Panc1 (cell line): ENCODE measurements around the gene CFAP52. TPM values are rescaled to one million over a fixed set of nuclear protein-coding genes. Genes with fewer than 3 reads are reported as not detected.
"Not testable (repeated sequence)": the region's sequence is repeated elsewhere in the genome, so short reads cannot be mapped to it uniquely, and the experiment has no call there.

Experiments used
- ATAC-seq: fragments of 200-7000 bp; cut with Tn5 transposase; 2 replicates; pipeline ENCODE4 v1.9.1; 2020; ENCODE audit warnings: mild to moderate bottlenecking, moderate library complexity
- BruUV-seq: library from RNA; stranded (reverse); fragments of 400-500 nt; replicated peaks from 2 replicates; lab custom pipeline; 2021; lab: Mats Ljungman, UMichigan
- CTCF ChIA-PET: fragments of 300-600 bp; sonication (Branson Sonifier 250); formaldehyde crosslinking; loops from one replicate; lab custom pipeline; 2022; ENCODE audit warnings: antibody characterized with exemption; lab: Charles Lee
- POLR2A ChIA-PET: fragments of 300-600 bp; sonication (Branson Sonifier 250); formaldehyde crosslinking; loops from one replicate; lab custom pipeline; 2022; ENCODE audit warnings: antibody characterized with exemption; lab: Charles Lee
- DNase-seq: peaks from one replicate; pipeline ENCODE4 v3.0.0-alpha.2; 2010; ENCODE audit warnings: low read depth, low spot score
- H3K27ac ChIP-seq: 2 replicates; pipeline ENCODE4 v1.5.1; 2011; ENCODE audit warnings: mild to moderate bottlenecking, low read length, inconsistent platforms
- H3K27me3 ChIP-seq: fragments of 200-500 bp; sonication (Bioruptor generic); 2 replicates; pipeline ENCODE4 v1.6.0; 2014; ENCODE audit warnings: low read length, inconsistent platforms; ENCODE audit not compliant: control insufficient read depth, insufficient read depth
- H3K36me3 ChIP-seq: fragments of 200-500 bp; sonication (Bioruptor generic); 2 replicates; pipeline ENCODE4 v1.5.1; 2014; ENCODE audit warnings: inconsistent platforms, mild to moderate bottlenecking, low read length, moderate library complexity; ENCODE audit not compliant: control insufficient read depth, insufficient read depth
- H3K4me1 ChIP-seq: 2 replicates; pipeline ENCODE4 v1.5.1; 2011; ENCODE audit warnings: inconsistent platforms, mild to moderate bottlenecking, low read length, moderate library complexity; ENCODE audit not compliant: control insufficient read depth, insufficient read depth
- H3K4me3 ChIP-seq, 2 experiments: 2 replicates each; pipeline ENCODE4 v1.5.1; 2011 to 2012; ENCODE audit warnings: low read depth in 2 of 2, low read length in 2 of 2, mild to moderate bottlenecking in 2 of 2, inconsistent platforms in 1 of 2, moderate library complexity in 1 of 2
- H3K9me3 ChIP-seq: fragments of 200-500 bp; sonication (Bioruptor generic); 2 replicates; pipeline ENCODE4 v1.5.1; 2014; ENCODE audit warnings: low read depth, mild to moderate bottlenecking, inconsistent platforms, low read length, moderate library complexity; ENCODE audit not compliant: control insufficient read depth, insufficient read depth
- CTCF ChIP-seq: fragments of 450-650 bp; IDR thresholded peaks from 2 replicates; pipeline ENCODE4 v1.5.1; 2017; ENCODE audit warnings: mild to moderate bottlenecking
- POLR2AphosphoS5 ChIP-seq: IDR thresholded peaks from 2 replicates; pipeline ENCODE4 v1.6.1; 2012; ENCODE audit warnings: mild to moderate bottlenecking, low read depth, low read length, moderate library complexity
- REST ChIP-seq, 2 experiments: IDR thresholded peaks; 2 replicates each; pipeline ENCODE4 v1.6.1; 2011 to 2012; ENCODE audit warnings: low read depth in 2 of 2, control low read depth in 1 of 2, low read length in 1 of 2, mild to moderate bottlenecking in 1 of 2, moderate library complexity in 1 of 2; ENCODE audit not compliant: insufficient read depth in 1 of 2
- SIN3A ChIP-seq: IDR thresholded peaks from 2 replicates; pipeline ENCODE4 v1.6.1; 2012; ENCODE audit warnings: low read depth, mild to moderate bottlenecking, low read length, moderate library complexity, borderline replicate concordance; ENCODE audit not compliant: insufficient read depth
- TCF7L2 ChIP-seq: IDR thresholded peaks from 2 replicates; pipeline ENCODE4 v1.6.1; 2011; ENCODE audit warnings: mild to moderate bottlenecking, low read depth, low read length, inconsistent platforms
- in situ Hi-C: cut with HindIII; loops from 2 replicates; pipeline ENCODE4 v1.10.0; 2016; ENCODE audit warnings: low sequenced_read_pairs, low pct_unique_long_range_greater_than_20kb
- intact Hi-C: fragments of 100-400 bp; cut with micrococcal nuclease; formaldehyde crosslinking; loops from one replicate; pipeline ENCODE4 v1.10.0; 2022; ENCODE audit not compliant: unreplicated experiment
- total RNA-seq: library from RNA; stranded (reverse); gene quantifications from one replicate; pipeline ENCODE4 v1.2.1, GENCODE V29; 2021; ENCODE audit not compliant: unreplicated experiment

The CFAP52 gene
- total RNA-seq, 1 experiment from 2014 or later, result not detected

DNA sequence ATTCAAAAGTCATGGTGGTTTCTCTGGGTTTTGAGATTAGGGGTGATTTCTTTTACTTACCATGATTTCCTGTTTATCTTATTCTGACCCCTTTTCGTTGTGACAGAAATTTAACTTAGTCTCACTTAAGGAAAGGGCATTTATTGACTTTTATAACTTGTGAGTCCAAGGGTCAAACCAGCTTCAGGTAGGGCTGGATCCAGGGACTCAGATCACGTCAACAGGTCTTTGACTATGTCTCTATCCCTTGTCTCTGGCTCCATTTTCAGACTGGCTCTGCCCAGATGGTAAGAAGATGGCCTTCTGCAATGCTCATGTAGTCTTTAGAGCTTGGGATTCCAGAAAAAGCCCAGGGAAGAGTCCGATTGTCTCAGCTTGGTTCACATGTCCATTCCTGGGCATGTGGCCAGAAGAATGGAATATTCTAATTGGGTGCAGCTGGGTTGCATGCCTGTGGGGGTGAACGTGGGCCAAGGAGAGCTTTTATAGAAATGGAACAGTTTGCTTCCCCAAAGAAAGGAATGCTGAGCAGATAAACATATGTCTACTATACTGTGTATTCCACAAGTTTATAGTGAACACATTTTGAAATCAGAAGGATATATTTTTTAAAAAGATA lies 82.3 kb downstream of the CFAP52 start:
- ATAC-seq (no peak), DNase-seq (no peak)
- Histone ChIP-seq H3K4me1 (no peaks in the 10 kb centered on the region), H3K27ac (no peak overlapping the region), H3K9me3 (no peaks in the 10 kb centered on the region), H3K27me3 (no peaks in the 10 kb centered on the region), H3K4me3 (no peak overlapping the region), H3K36me3 (no peaks in the 10 kb centered on the region)
- intact Hi-C loops (no loop called here), in situ Hi-C loops (no loop called here)
- TF ChIP-seq SIN3A, result no peak
- TF ChIP-seq TCF7L2, result no peak
- no peak for TF ChIP-seq REST (IDR thresholded peaks at IDR 0.05; ENCODE audit: insufficient read depth in 1 of 2, low read depth in 2 of 2, low read length in 1 of 2)
- no peak for TF ChIP-seq POLR2AphosphoS5
- TF ChIP-seq CTCF, result no peak
- ChIA-PET CTCF (no interaction called here), POLR2A (no interaction called here)
- BruUV-seq, result TSS peak; percentile 19

DNA sequence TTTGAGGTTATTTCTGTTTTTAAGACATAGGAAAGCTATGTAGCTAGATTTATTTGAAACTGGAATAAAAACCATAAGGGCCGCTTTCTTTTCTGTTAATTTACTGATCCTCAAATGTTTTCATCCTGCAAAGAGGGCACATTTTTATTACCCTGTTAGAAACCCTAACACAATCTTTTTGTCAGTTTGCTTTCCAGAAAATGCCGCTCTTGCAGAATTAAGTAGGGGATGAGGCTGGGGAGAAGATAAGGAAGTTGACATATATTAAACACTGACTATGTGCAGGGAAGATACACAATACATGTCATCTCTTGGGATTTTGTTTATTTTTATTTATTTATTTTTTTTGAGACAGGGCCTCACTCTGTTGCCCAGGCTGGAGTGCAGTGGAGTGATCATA lies 84.6 kb downstream of the CFAP52 start:
- Histone ChIP-seq H3K4me1 (no peaks in the 10 kb centered on the region), H3K9me3 (no peaks in the 10 kb centered on the region), H3K27me3 (no peaks in the 10 kb centered on the region), H3K4me3 (no peak overlapping the region), H3K36me3 (no peaks in the 10 kb centered on the region), H3K27ac (no peak overlapping the region)
- POLR2A ChIA-PET, result interaction anchor here (0.7 kb wide), 1 partner anchor 9 kb away, joined by 4 read pairs; no protein-coding TSS in a partner anchor
- no peak for TF ChIP-seq POLR2AphosphoS5
- TF ChIP-seq SIN3A, result no peak
- TF ChIP-seq TCF7L2, result no peak
- TF ChIP-seq REST (IDR thresholded peaks at IDR 0.05; ENCODE audit: insufficient read depth in 1 of 2, low read depth in 2 of 2, low read length in 1 of 2), result no peak
- TF ChIP-seq CTCF, result no peak
- intact Hi-C loops, result no loop called here
- BruUV-seq, result no TSS peak
- CTCF ChIA-PET, result no interaction called here
- ATAC-seq, result no peak
- in situ Hi-C loops, result no loop called here
- DNase-seq, result no peak

DNA sequence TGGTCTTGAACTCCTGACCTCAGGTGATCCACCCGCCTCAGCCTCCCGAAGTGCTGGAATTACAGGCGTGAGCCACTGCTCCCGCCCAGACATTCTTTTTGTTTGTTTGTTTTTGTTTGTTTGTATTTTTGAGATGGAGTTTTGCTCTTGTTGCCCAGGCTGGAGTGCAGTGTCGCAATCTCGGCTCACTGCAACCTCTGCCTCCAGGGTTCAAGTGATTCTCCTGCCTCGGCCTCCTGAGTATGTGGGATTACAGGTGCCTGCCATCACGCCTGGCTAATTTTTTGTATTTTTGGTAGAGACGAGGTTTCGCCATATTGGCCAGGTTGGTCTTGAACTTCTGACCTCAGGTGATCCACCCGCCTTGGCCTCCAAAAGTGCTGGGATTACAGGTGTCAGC lies 87.1 kb downstream of the CFAP52 start:
- BruUV-seq, DNase-seq, intact Hi-C loops, ATAC-seq, CTCF ChIA-PET, H3K27me3 ChIP-seq, H3K4me3 ChIP-seq, H3K27ac ChIP-seq, H3K9me3 ChIP-seq, H3K4me1 ChIP-seq, in situ Hi-C loops, POLR2A ChIA-PET, H3K36me3 ChIP-seq: not testable (repeated sequence)
